ENCODE data around the gene C9orf153.

GRCh38 chr9:86304236-86304730 is 44.8 kb upstream of the C9orf153 start:
- TF ChIP-seq CTCF (IDR thresholded peaks at IDR 0.05): no peak
- TF ChIP-seq POLR2A (IDR thresholded peaks at IDR 0.05): no peak

Data from upper lobe of left lung (tissue), 4 donors.